IMR-90 (cell line): Measurements from ENCODE around the gene ARHGEF16. TPM values are rescaled to one million over a fixed set of nuclear protein-coding genes. Genes with fewer than 3 reads are reported as not detected.

Experiments
- ATAC-seq: fragments of 200-7000 bp; cut with Tn5 transposase; 2 replicates; pipeline ENCODE4 v1.9.1; 2020; ENCODE audit warnings: low read depth, mild to moderate bottlenecking, moderate library complexity
- BruUV-seq: library from RNA; stranded (reverse); fragments of 400-500 nt; replicated peaks from 2 replicates; lab custom pipeline; 2021; lab: Mats Ljungman, UMichigan
- CTCF ChIA-PET: fragments of 300-600 bp; formaldehyde crosslinking; extraction: SDS; loops from one replicate; lab custom pipeline; 2021; ENCODE audit warnings: antibody characterized with exemption; lab: Yijun Ruan, JAX
- POLR2A ChIA-PET: fragments of 300-600 bp; sonication (Branson Sonifier 250); formaldehyde crosslinking; loops from one replicate; lab custom pipeline; 2022; ENCODE audit warnings: antibody characterized with exemption; ENCODE audit not compliant: unreplicated experiment; lab: Charles Lee
- DNase-seq: peaks from one replicate; pipeline ENCODE4 v3.0.0; 2013
- H2AFZ ChIP-seq: replicated peaks from 2 replicates; pipeline ENCODE3; 2013; ENCODE audit warnings: low read length, mild to moderate bottlenecking; ENCODE audit not compliant: poor library complexity
- H2AK5ac ChIP-seq: 2 replicates; pipeline ENCODE4 v1.6.1; 2013; ENCODE audit warnings: low read depth, low read length, inconsistent platforms
- H2AK9ac ChIP-seq: replicated peaks from 2 replicates; pipeline ENCODE3; 2013; ENCODE audit warnings: mild to moderate bottlenecking, low read depth, low read length, moderate library complexity; ENCODE audit not compliant: poor library complexity
- H2BK120ac ChIP-seq: 2 replicates; pipeline ENCODE4 v1.6.1; 2013; ENCODE audit warnings: low read depth, low read length, inconsistent platforms
- H2BK15ac ChIP-seq: 3 replicates; pipeline ENCODE4 v1.6.1; 2013; ENCODE audit warnings: low read depth, low read length, inconsistent platforms
- H2BK20ac ChIP-seq: 2 replicates; pipeline ENCODE4 v1.6.1; 2013; ENCODE audit warnings: low read depth, mild to moderate bottlenecking, inconsistent platforms, low read length, moderate library complexity
- H2BK5ac ChIP-seq: 2 replicates; pipeline ENCODE4 v1.6.1; 2013; ENCODE audit warnings: mild to moderate bottlenecking, low read depth, low read length, inconsistent platforms; ENCODE audit not compliant: poor library complexity, severe bottlenecking
- H3K14ac ChIP-seq: replicated peaks from 2 replicates; pipeline ENCODE4 v1.6.1; 2013; ENCODE audit warnings: low read depth, low read length, inconsistent platforms
- H3K18ac ChIP-seq: 2 replicates; pipeline ENCODE4 v1.6.1; 2013; ENCODE audit warnings: low read depth, low read length, control low read depth
- H3K23ac ChIP-seq: 2 replicates; pipeline ENCODE4 v1.6.1; 2013; ENCODE audit warnings: low read depth, low read length, inconsistent platforms
- H3K27ac ChIP-seq: 2 replicates; pipeline ENCODE4 v1.5.1; 2013; ENCODE audit warnings: mild to moderate bottlenecking, control low read depth, low read length; ENCODE audit not compliant: insufficient read depth
- H3K27me3 ChIP-seq: 2 replicates; pipeline ENCODE4 v1.6.1; 2013; ENCODE audit warnings: low read length; ENCODE audit not compliant: control insufficient read depth, insufficient read depth
- H3K36me3 ChIP-seq: 2 replicates; pipeline ENCODE4 v1.6.1; 2013; ENCODE audit warnings: low read length, mixed read lengths; ENCODE audit not compliant: control insufficient read depth, insufficient read depth
- H3K4ac ChIP-seq: 2 replicates; pipeline ENCODE4 v1.6.1; 2013; ENCODE audit warnings: low read depth, low read length, inconsistent platforms
- H3K4me1 ChIP-seq: 2 replicates; pipeline ENCODE4 v1.6.1; 2013; ENCODE audit warnings: low read length, mixed read lengths; ENCODE audit not compliant: control insufficient read depth, insufficient read depth
- H3K4me2 ChIP-seq: 2 replicates; pipeline ENCODE4 v1.6.1; 2013; ENCODE audit warnings: low read depth, mild to moderate bottlenecking, control low read depth, low read length, moderate library complexity
- H3K4me3 ChIP-seq: 2 replicates; pipeline ENCODE4 v1.5.1; 2013; ENCODE audit warnings: low read depth, mild to moderate bottlenecking, control low read depth, low read length, moderate library complexity; ENCODE audit not compliant: insufficient read depth
- H3K56ac ChIP-seq: 2 replicates; pipeline ENCODE4 v1.6.1; 2013; ENCODE audit warnings: low read length, inconsistent platforms; ENCODE audit not compliant: insufficient read depth; ENCODE audit errors: extremely low read depth
- H3K79me1 ChIP-seq, 2 experiments: 2 replicates each; pipeline ENCODE4 v1.6.1; 2013; ENCODE audit warnings: low read length in 2 of 2, inconsistent platforms in 1 of 2, low read depth in 1 of 2
- H3K9ac ChIP-seq: 2 replicates; pipeline ENCODE4 v1.6.1; 2013; ENCODE audit warnings: low read depth, low read length, control low read depth
- H3K9me1 ChIP-seq: 2 replicates; pipeline ENCODE4 v1.6.1; 2013; ENCODE audit warnings: low read length, inconsistent platforms; ENCODE audit not compliant: insufficient read depth
- H3K9me3 ChIP-seq: 2 replicates; pipeline ENCODE4 v1.6.1; 2013; ENCODE audit warnings: low read length; ENCODE audit not compliant: control insufficient read depth, insufficient read depth
- H4K20me1 ChIP-seq: 2 replicates; pipeline ENCODE4 v1.6.1; 2013; ENCODE audit warnings: low read length, inconsistent platforms; ENCODE audit not compliant: insufficient read depth
- H4K5ac ChIP-seq: 2 replicates; pipeline ENCODE4 v1.6.1; 2013; ENCODE audit warnings: mild to moderate bottlenecking, low read depth, low read length, control low read depth
- H4K8ac ChIP-seq, 2 experiments: 2 replicates each; pipeline ENCODE4 v1.6.1; 2013; ENCODE audit warnings: low read depth in 2 of 2, low read length in 2 of 2, control low read depth in 1 of 2, inconsistent platforms in 1 of 2
- H4K91ac ChIP-seq: 2 replicates; pipeline ENCODE4 v1.6.1; 2013; ENCODE audit warnings: low read depth, low read length, inconsistent platforms; ENCODE audit not compliant: insufficient read depth
- BHLHE40 ChIP-seq: fragments of 150-350 bp; IDR thresholded peaks from 2 replicates; pipeline ENCODE4 v1.6.1; 2016; ENCODE audit warnings: mild to moderate bottlenecking, low read depth, low read length
- CEBPB ChIP-seq: IDR thresholded peaks from 2 replicates; pipeline ENCODE4 v1.6.1; 2012; ENCODE audit warnings: low read depth, low read length, improper control_type of control experiment
- CHD1 ChIP-seq: IDR thresholded peaks from 2 replicates; pipeline ENCODE4 v1.6.1; 2012; ENCODE audit warnings: low read depth, low read length, improper control_type of control experiment
- CTCF ChIP-seq: conservative IDR thresholded peaks from 2 replicates; pipeline ENCODE4 v1.5.1; 2012; ENCODE audit warnings: mild to moderate bottlenecking, low read depth, low read length, improper control_type of control experiment
- ELK1 ChIP-seq: fragments of 150-350 bp; IDR thresholded peaks from 2 replicates; pipeline ENCODE4 v1.6.1; 2016; ENCODE audit warnings: low read depth, mild to moderate bottlenecking, low read length, moderate library complexity, borderline replicate concordance
- FOS ChIP-seq: fragments of 150-350 bp; IDR thresholded peaks from 2 replicates; pipeline ENCODE4 v1.6.1; 2016; ENCODE audit warnings: low read depth, low read length
- MAFK ChIP-seq: IDR thresholded peaks from 2 replicates; pipeline ENCODE4 v1.6.1; 2012; ENCODE audit warnings: low read depth, low read length, improper control_type of control experiment
- MAZ ChIP-seq: IDR thresholded peaks from 2 replicates; pipeline ENCODE4 v1.6.1; 2012; ENCODE audit warnings: low read depth, mild to moderate bottlenecking, low read length, improper control_type of control experiment, moderate library complexity, borderline replicate concordance
- MXI1 ChIP-seq: IDR thresholded peaks from 2 replicates; pipeline ENCODE4 v1.6.1; 2012; ENCODE audit warnings: low read depth, mild to moderate bottlenecking, low read length, moderate library complexity, borderline replicate concordance
- NFE2L2 ChIP-seq: fragments of 150-350 bp; IDR thresholded peaks from 2 replicates; pipeline ENCODE4 v1.6.1; 2016; ENCODE audit warnings: low read depth, mild to moderate bottlenecking, low read length
- POLR2A ChIP-seq: IDR thresholded peaks from 2 replicates; pipeline ENCODE4 v1.6.1; 2012; ENCODE audit warnings: mild to moderate bottlenecking, low read depth, low read length
- RAD21 ChIP-seq: IDR thresholded peaks from 2 replicates; pipeline ENCODE4 v1.6.1; 2012; ENCODE audit warnings: low read length, improper control_type of control experiment
- RCOR1 ChIP-seq: IDR thresholded peaks from 2 replicates; pipeline ENCODE4 v1.6.1; 2012; ENCODE audit warnings: mild to moderate bottlenecking, low read length, improper control_type of control experiment; ENCODE audit not compliant: insufficient replicate concordance
- RFX5 ChIP-seq: IDR thresholded peaks from 2 replicates; pipeline ENCODE4 v1.8.0; 2012; ENCODE audit warnings: low read depth, mild to moderate bottlenecking, low read length, moderate library complexity
- SMC3 ChIP-seq: fragments of 150-350 bp; IDR thresholded peaks from 2 replicates; pipeline ENCODE4 v1.6.1; 2016; ENCODE audit warnings: low read depth, mild to moderate bottlenecking, antibody characterized with exemption, low read length, moderate library complexity
- USF2 ChIP-seq: fragments of 150-350 bp; IDR thresholded peaks from 2 replicates; pipeline ENCODE4 v1.6.1; 2017; ENCODE audit warnings: mild to moderate bottlenecking, antibody characterized with exemption, low read length, low read depth
- WGBS, 2 experiments: methylation state at CpG; one replicate each; pipeline versions ENCODE4 v1.1.5 to v1.1.7; 2013; ENCODE audit warnings: missing lambda C conversion rate in 2 of 2; ENCODE audit not compliant: insufficient read length in 1 of 2; ENCODE audit errors: extremely low coverage in 2 of 2; 5-methylcytosine and 5-hydroxymethylcytosine counted together
- dilution Hi-C: fragments of 300-500 bp; cut with HindIII; formaldehyde crosslinking; loops from one replicate; pipeline ENCODE4 v1.14.3; 2018; ENCODE audit warnings: low sequenced_read_pairs; ENCODE audit not compliant: unreplicated experiment
- in situ Hi-C: fragments of 300-500 bp; cut with MboI; formaldehyde crosslinking; loops from 3 replicates; pipeline ENCODE4 v1.14.3; 2019; ENCODE audit warnings: low sequenced_read_pairs, inconsistent platforms, mixed read lengths
- intact Hi-C: fragments of 100-400 bp; cut with micrococcal nuclease; formaldehyde crosslinking; loops from 2 replicates; pipeline ENCODE4 v1.10.0; 2022
- polyA plus RNA-seq, 3 experiments: library from polyadenylated mRNA; depleted of rRNA; stranded (reverse); fragments of >200 nt; gene quantifications; 2 replicates each; pipeline ENCODE4 v1.2.3, GENCODE V29; 2012; ENCODE audit warnings: low replicate concordance in 1 of 3
- total RNA-seq: library from RNA; depleted of rRNA; stranded (reverse); fragments of >200 nt; gene quantifications from 2 replicates; pipeline ENCODE4 v1.2.3, GENCODE V29; 2012

Gene ARHGEF16
- total and polyA plus RNA-seq, 2 of the 4 experiments (the other 2 are of a cell fraction), result 0.18 to 0.39 TPM

GRCh38 chr1:3474421-3474820 lies 20.0 kb downstream of the ARHGEF16 start:
- CTCF ChIA-PET, result no interaction called here
- H3K4me1 ChIP-seq, result peaks cover 11% of the 10 kb centered on the region
- no peaks in the 10 kb centered on the region for H3K36me3 ChIP-seq
- no peaks in the 10 kb centered on the region for H3K9me3 ChIP-seq
- no peak overlapping the region for H3K18ac ChIP-seq
- ATAC-seq (no peak), DNase-seq (no peak)
- in situ Hi-C loops (no loop called here), dilution Hi-C loops (no loop called here), intact Hi-C loops (no loop called here)
- H3K27ac ChIP-seq, result no peak overlapping the region
- H3K27me3 ChIP-seq, result no peaks in the 10 kb centered on the region; the same call in 1 of the 2 replicates
- no peak overlapping the region for H4K91ac ChIP-seq
- H3K56ac ChIP-seq, result no peak overlapping the region
- H4K8ac ChIP-seq, result no peak overlapping the region
- H3K9me1 ChIP-seq, result peaks cover 3% of the 10 kb centered on the region; the same call in 1 of the 2 replicates
- WGBS, 2 experiments, result 53% methylated on average over 3 of the region's 10 CpGs; no CpG with 5 or more reads in 1 of the 2 experiments
- H3K14ac ChIP-seq, result no peak overlapping the region
- H3K79me1 ChIP-seq, result no peaks in the 10 kb centered on the region
- no peak overlapping the region for H2BK15ac ChIP-seq
- H3K4me2 ChIP-seq, result no peak overlapping the region
- H2AK9ac ChIP-seq, result no peak overlapping the region
- H2BK5ac ChIP-seq, result no peak overlapping the region
- no TSS peak for BruUV-seq
- no peak overlapping the region for H3K4ac ChIP-seq
- no peak overlapping the region for H2AFZ ChIP-seq
- H2BK120ac ChIP-seq, result no peak overlapping the region
- no peak overlapping the region for H4K5ac ChIP-seq
- no peak overlapping the region for H3K4me3 ChIP-seq
- H3K23ac ChIP-seq, result no peak overlapping the region
- no peak overlapping the region for H2BK20ac ChIP-seq
- POLR2A ChIA-PET, result no interaction called here
- no peak overlapping the region for H2AK5ac ChIP-seq
- TF ChIP-seq SMC3, result no peak
- TF ChIP-seq CTCF, result no peak
- TF ChIP-seq ELK1, result no peak
- no peak for TF ChIP-seq FOS
- TF ChIP-seq CHD1, result no peak
- TF ChIP-seq MAFK, result no peak
- no peak for TF ChIP-seq BHLHE40
- TF ChIP-seq MXI1, result no peak
- TF ChIP-seq CEBPB, result no peak
- TF ChIP-seq MAZ, result no peak
- TF ChIP-seq RCOR1, result no peak
- no peak for TF ChIP-seq RFX5
- TF ChIP-seq POLR2A, result no peak
- TF ChIP-seq NFE2L2, result no peak
- no peak for TF ChIP-seq RAD21
- TF ChIP-seq USF2, result no peak
- H4K20me1 ChIP-seq, result no peaks in the 10 kb centered on the region; the same call in 1 of the 2 replicates
- no peak overlapping the region for H3K9ac ChIP-seq
